ENCODE results near the gene TSC22D3.

Gene TSC22D3

GRCh38 chrX:107804427-107804826 is 28.8 kb upstream of the TSC22D3 start:
- DNase-seq (ENCODE audit: low read depth) = no peak
- H3K4me3 ChIP-seq (ENCODE audit: low read depth, low read length) = no peak overlapping the region
- TF ChIP-seq, protein P1, sequence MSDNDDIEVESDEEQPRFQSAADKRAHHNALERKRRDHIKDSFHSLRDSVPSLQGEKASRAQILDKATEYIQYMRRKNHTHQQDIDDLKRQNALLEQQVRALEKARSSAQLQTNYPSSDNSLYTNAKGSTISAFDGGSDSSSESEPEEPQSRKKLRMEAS (IDR thresholded peaks at IDR 0.05; ENCODE audit: low read depth, low read length) = no peak

DNA sequence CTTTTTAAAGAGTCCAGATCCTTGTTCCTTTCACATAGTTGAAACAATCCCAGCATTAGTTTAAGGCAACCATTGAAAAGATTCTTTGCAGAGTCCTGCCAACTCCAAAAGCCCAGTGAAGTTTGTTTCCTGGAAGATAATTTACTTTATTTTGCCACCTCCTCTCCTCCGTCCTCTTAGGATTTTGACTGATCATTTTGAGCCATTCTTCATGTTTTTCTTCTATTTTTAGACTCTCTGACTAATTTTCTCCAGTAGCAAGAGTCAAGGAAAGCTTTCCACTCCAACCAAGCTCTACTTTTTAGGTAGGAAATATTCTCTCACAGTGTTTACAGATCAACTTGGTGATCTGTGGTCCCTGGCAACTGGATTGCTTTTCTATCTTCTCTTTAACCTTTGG is 12.2 kb upstream of the TSC22D3 start:
- no peak for DNase-seq (ENCODE audit: low read depth)
- TF ChIP-seq MYC (IDR thresholded peaks at IDR 0.05; ENCODE audit: low read depth, low read length) = no peak
- TF ChIP-seq, protein P1 (IDR thresholded peaks at IDR 0.05; ENCODE audit: low read depth, low read length) = no peak
- no peak overlapping the region for H3K4me3 ChIP-seq (ENCODE audit: low read depth, low read length)

GRCh38 chrX:107780525-107780924 is 4.9 kb upstream of the TSC22D3 start:
- no peak for DNase-seq (ENCODE audit: low read depth)
- no peak overlapping the region for H3K4me3 ChIP-seq (ENCODE audit: low read depth, low read length)
- TF ChIP-seq MYC (IDR thresholded peaks at IDR 0.05; ENCODE audit: low read depth, low read length) (no peak), POLR2A (IDR thresholded peaks at IDR 0.05; ENCODE audit: extremely low read depth, insufficient read length) (no peak), CTCF (IDR thresholded peaks at IDR 0.05; ENCODE audit: low read depth, low read length) (no peak)
- TF ChIP-seq, protein P1 (IDR thresholded peaks at IDR 0.05; ENCODE audit: low read depth, low read length) = no peak

DNA sequence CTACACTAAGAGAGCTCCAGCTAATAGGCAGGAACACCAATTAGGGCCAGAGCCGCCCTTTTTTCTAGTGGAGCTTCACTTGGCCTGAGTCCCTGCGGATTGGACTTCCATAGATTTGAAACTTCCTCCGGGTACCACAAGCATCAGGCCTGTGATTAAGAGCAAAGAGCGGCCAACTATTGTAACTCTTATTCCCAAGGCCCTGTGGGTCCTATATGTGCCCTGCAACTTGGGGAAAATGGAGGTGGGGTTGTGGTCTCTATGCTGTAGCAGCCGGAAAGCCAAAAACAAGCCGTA is 1.9 kb upstream of the TSC22D3 start, which contains the start of gene NCBP2L:
TSS of gene NCBP2L (plus strand) at position 198 of the 297 bp plus-strand sequence. CDS start 16,488 bp downstream, outside the sequence.
- H3K4me3 ChIP-seq (ENCODE audit: low read depth, low read length) = no peak within 1 kb of the TSS
- no peak for DNase-seq (ENCODE audit: low read depth)
- TF ChIP-seq, protein P1 (IDR thresholded peaks at IDR 0.05; ENCODE audit: low read depth, low read length) = no peak
- TF ChIP-seq MYC (IDR thresholded peaks at IDR 0.05; ENCODE audit: low read depth, low read length) (no peak), POLR2A (IDR thresholded peaks at IDR 0.05; ENCODE audit: extremely low read depth, insufficient read length) (no peak), CTCF (IDR thresholded peaks at IDR 0.05; ENCODE audit: low read depth, low read length) (no peak)

- no peak overlapping the region for H3K4me3 ChIP-seq (ENCODE audit: low read depth, low read length)
- DNase-seq (ENCODE audit: low read depth) = peak; percentile 88
- TF ChIP-seq, protein P1 (IDR thresholded peaks at IDR 0.05; ENCODE audit: low read depth, low read length) = no peak
- 0 out of 2 replicates have a peak, but pooled peaks have one; percentile 32 for TF ChIP-seq MYC (IDR thresholded peaks at IDR 0.05; ENCODE audit: low read depth, low read length)
- TF ChIP-seq CTCF (IDR thresholded peaks at IDR 0.05; ENCODE audit: low read depth, low read length) = peak; percentile 62
- no peak for TF ChIP-seq POLR2A (IDR thresholded peaks at IDR 0.05; ENCODE audit: extremely low read depth, insufficient read length)
These were observed 1.3 kb upstream of the TSC22D3 start for GRCh38 chrX:107776649-107777535.

GRCh38 chrX:107775000-107775733 is 420 bp downstream of the TSC22D3 start:
- DNase-seq (ENCODE audit: low read depth) = no peak
- no peak overlapping the region for H3K4me3 ChIP-seq (ENCODE audit: low read depth, low read length)
- TF ChIP-seq, protein P1 (IDR thresholded peaks at IDR 0.05; ENCODE audit: low read depth, low read length) = no peak
- TF ChIP-seq MYC (IDR thresholded peaks at IDR 0.05; ENCODE audit: low read depth, low read length) (no peak), CTCF (IDR thresholded peaks at IDR 0.05; ENCODE audit: low read depth, low read length) (no peak), POLR2A (IDR thresholded peaks at IDR 0.05; ENCODE audit: extremely low read depth, insufficient read length) (no peak)
